ENCODE results near the gene BCL11B. TPM values are rescaled to one million over a fixed set of nuclear protein-coding genes. Genes with fewer than 3 reads are reported as not detected.

BCL11B gene
- total RNA-seq, 2 experiments from 2014 or later = not detected

DNA sequence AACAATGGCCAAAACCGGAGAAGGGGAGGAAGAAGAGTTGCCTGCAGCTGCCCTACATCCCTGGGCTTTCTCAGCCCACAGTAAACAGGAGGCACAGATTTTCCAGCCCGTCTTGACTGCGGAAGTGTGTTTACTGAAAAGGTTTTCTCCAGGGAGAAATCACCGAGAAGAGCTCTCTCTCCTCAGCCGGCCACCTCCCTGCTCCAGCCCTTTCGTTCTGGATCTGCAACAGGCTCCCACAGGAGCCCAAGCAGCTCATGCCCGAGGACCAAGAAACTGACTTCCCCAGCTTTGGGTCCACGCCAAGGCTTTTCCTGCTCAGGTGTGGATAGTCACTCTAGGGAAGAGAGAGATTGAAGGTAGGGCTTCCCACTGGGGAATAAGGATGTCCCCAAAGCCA is 61.7 kb downstream of the BCL11B start:
- intact Hi-C loops (cut with micrococcal nuclease; ENCODE audit: unreplicated experiment) = no loop called here
- Histone ChIP-seq H4K20me1 (ENCODE audit: insufficient read depth, low read length) (no peaks in the 10 kb centered on the region), H3K9me2 (ENCODE audit: insufficient read depth, low read length) (no peaks in the 10 kb centered on the region), H3K4me3 (ENCODE audit: low read depth, low read length, poor library complexity, severe bottlenecking) (no peak overlapping the region), H3K4me1 (ENCODE audit: insufficient read depth, low read length, poor library complexity, severe bottlenecking) (no peaks in the 10 kb centered on the region), H3K9me3 (ENCODE audit: low read length) (no peaks in the 10 kb centered on the region), H2AFZ (ENCODE audit: low read length) (no peak overlapping the region), H3K79me2 (ENCODE audit: insufficient read depth, low read depth, low read length) (no peaks in the 10 kb centered on the region), H3K4me2 (ENCODE audit: low read length) (no peak overlapping the region), H3K27ac (ENCODE audit: low read depth, low read length, poor library complexity, severe bottlenecking) (no peak overlapping the region), H3K36me3 (ENCODE audit: insufficient read depth, low read length) (no peaks in the 10 kb centered on the region)
- ChIA-PET CTCF (ENCODE audit: unreplicated experiment) (no interaction called here), POLR2A (no interaction called here)
- no peak for DNase-seq (ENCODE audit: low spot score)
- no TSS peak for BruUV-seq (replicated peaks)
- TF ChIP-seq EZH2phosphoT487 (IDR thresholded peaks at IDR 0.05; ENCODE audit: borderline replicate concordance, low read depth, low read length) = no peak
- TF ChIP-seq, protein P1, sequence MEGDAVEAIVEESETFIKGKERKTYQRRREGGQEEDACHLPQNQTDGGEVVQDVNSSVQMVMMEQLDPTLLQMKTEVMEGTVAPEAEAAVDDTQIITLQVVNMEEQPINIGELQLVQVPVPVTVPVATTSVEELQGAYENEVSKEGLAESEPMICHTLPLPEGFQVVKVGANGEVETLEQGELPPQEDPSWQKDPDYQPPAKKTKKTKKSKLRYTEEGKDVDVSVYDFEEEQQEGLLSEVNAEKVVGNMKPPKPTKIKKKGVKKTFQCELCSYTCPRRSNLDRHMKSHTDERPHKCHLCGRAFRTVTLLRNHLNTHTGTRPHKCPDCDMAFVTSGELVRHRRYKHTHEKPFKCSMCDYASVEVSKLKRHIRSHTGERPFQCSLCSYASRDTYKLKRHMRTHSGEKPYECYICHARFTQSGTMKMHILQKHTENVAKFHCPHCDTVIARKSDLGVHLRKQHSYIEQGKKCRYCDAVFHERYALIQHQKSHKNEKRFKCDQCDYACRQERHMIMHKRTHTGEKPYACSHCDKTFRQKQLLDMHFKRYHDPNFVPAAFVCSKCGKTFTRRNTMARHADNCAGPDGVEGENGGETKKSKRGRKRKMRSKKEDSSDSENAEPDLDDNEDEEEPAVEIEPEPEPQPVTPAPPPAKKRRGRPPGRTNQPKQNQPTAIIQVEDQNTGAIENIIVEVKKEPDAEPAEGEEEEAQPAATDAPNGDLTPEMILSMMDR (conservative IDR thresholded peaks at IDR 0.05; ENCODE audit: low read length) = no peak

DNA sequence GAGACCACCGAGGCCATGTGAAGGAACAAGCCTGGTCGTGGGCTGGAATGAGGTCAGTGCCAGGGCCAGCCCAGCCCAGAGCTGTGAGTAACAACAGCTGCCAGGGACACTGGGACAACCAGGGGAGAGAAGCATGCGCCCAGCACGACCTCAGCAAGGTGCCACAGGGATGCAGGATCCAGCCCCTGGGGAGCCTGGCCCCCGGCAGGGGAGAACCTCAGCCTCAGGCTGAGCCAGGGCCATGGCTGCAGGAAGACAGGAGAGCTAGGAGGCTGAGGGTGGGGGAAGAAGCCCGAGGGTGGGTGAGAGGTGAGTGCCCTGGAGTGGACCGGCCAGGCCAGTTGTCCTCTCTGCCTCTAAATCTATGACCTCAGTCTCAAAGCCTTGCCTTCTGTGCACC is 62.6 kb downstream of the BCL11B start:
- H4K20me1 ChIP-seq (ENCODE audit: insufficient read depth, low read length) = no peaks in the 10 kb centered on the region
- H3K4me3 ChIP-seq (ENCODE audit: low read depth, low read length, poor library complexity, severe bottlenecking) = no peak overlapping the region
- H3K79me2 ChIP-seq (ENCODE audit: insufficient read depth, low read depth, low read length) = no peaks in the 10 kb centered on the region
- no peaks in the 10 kb centered on the region for H3K9me2 ChIP-seq (ENCODE audit: insufficient read depth, low read length)
- BruUV-seq (replicated peaks) = no TSS peak
- intact Hi-C loops (cut with micrococcal nuclease; ENCODE audit: unreplicated experiment) = no loop called here
- DNase-seq (ENCODE audit: low spot score) = no peak
- H3K9me3 ChIP-seq (ENCODE audit: low read length) = no peaks in the 10 kb centered on the region
- no peak overlapping the region for H3K27ac ChIP-seq (ENCODE audit: low read depth, low read length, poor library complexity, severe bottlenecking)
- H3K36me3 ChIP-seq (ENCODE audit: insufficient read depth, low read length) = no peaks in the 10 kb centered on the region
- no peaks in the 10 kb centered on the region for H3K4me1 ChIP-seq (ENCODE audit: insufficient read depth, low read length, poor library complexity, severe bottlenecking)
- TF ChIP-seq, protein P1 (conservative IDR thresholded peaks at IDR 0.05; ENCODE audit: low read length) = no peak
- no peak for TF ChIP-seq EZH2phosphoT487 (IDR thresholded peaks at IDR 0.05; ENCODE audit: borderline replicate concordance, low read depth, low read length)
- H2AFZ ChIP-seq (ENCODE audit: low read length) = no peak overlapping the region
- ChIA-PET POLR2A (no interaction called here), CTCF (ENCODE audit: unreplicated experiment) (interaction anchor here (0.6 kb wide), 1 partner anchor 96 kb away, joined by 4 read pairs; no protein-coding TSS in a partner anchor)
- H3K4me2 ChIP-seq (ENCODE audit: low read length) = no peak overlapping the region

DNA sequence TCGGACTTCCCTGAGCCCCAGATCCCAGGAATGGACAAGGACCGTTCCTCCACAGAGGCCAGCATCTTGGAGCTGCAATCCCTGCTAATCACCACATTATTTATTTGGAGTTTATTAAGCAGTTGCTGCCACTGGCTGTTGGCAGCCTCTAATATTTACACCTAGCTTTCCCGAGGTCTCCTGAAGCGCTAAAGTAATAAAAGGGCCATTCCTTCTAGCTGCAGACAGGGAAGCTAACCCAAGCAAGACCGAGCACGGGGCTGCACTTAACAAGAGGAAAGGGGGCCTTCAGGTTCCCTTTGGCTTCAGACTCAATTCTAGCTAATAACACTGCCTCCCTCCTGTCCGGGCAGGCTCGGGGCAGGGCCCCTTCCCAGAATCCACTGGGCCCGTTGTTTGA is 63.7 kb downstream of the BCL11B start:
- Histone ChIP-seq H3K36me3 (ENCODE audit: insufficient read depth, low read length) (no peaks in the 10 kb centered on the region), H3K27ac (ENCODE audit: low read depth, low read length, poor library complexity, severe bottlenecking) (no peak overlapping the region), H3K79me2 (ENCODE audit: insufficient read depth, low read depth, low read length) (no peaks in the 10 kb centered on the region), H2AFZ (ENCODE audit: low read length) (no peak overlapping the region), H3K4me1 (ENCODE audit: insufficient read depth, low read length, poor library complexity, severe bottlenecking) (no peaks in the 10 kb centered on the region), H3K4me3 (ENCODE audit: low read depth, low read length, poor library complexity, severe bottlenecking) (no peak overlapping the region), H3K4me2 (ENCODE audit: low read length) (no peak overlapping the region), H3K9me2 (ENCODE audit: insufficient read depth, low read length) (no peaks in the 10 kb centered on the region), H4K20me1 (ENCODE audit: insufficient read depth, low read length) (no peaks in the 10 kb centered on the region), H3K9me3 (ENCODE audit: low read length) (no peaks in the 10 kb centered on the region)
- no peak for DNase-seq (ENCODE audit: low spot score)
- TF ChIP-seq, protein P1 (conservative IDR thresholded peaks at IDR 0.05; ENCODE audit: low read length) = no peak
- no peak for TF ChIP-seq EZH2phosphoT487 (IDR thresholded peaks at IDR 0.05; ENCODE audit: borderline replicate concordance, low read depth, low read length)
- CTCF ChIA-PET (ENCODE audit: unreplicated experiment) = no interaction called here
- POLR2A ChIA-PET = no interaction called here
- BruUV-seq (replicated peaks) = no TSS peak
- intact Hi-C loops (cut with micrococcal nuclease; ENCODE audit: unreplicated experiment) = no loop called here

Data from OCI-LY7 (cell line).